Activated T-cell treated with anti-CD3 and anti-CD28 coated beads for 48 hours (primary cell): Measurements from ENCODE around the gene IQSEC1.

Experiments used
- DNase-seq: peaks from one replicate; pipeline ENCODE4 v3.0.0-alpha.2; 2020; ENCODE audit warnings: low read depth

Gene IQSEC1

GRCh38 chr3:13073326-13074005, at the start of gene IQSEC1:
IQSEC1 (minus strand) TSS chr3:13073429; CDS start chr3:13073014, 415 bp downstream.
- peak; percentile 73 for DNase-seq

DNA sequence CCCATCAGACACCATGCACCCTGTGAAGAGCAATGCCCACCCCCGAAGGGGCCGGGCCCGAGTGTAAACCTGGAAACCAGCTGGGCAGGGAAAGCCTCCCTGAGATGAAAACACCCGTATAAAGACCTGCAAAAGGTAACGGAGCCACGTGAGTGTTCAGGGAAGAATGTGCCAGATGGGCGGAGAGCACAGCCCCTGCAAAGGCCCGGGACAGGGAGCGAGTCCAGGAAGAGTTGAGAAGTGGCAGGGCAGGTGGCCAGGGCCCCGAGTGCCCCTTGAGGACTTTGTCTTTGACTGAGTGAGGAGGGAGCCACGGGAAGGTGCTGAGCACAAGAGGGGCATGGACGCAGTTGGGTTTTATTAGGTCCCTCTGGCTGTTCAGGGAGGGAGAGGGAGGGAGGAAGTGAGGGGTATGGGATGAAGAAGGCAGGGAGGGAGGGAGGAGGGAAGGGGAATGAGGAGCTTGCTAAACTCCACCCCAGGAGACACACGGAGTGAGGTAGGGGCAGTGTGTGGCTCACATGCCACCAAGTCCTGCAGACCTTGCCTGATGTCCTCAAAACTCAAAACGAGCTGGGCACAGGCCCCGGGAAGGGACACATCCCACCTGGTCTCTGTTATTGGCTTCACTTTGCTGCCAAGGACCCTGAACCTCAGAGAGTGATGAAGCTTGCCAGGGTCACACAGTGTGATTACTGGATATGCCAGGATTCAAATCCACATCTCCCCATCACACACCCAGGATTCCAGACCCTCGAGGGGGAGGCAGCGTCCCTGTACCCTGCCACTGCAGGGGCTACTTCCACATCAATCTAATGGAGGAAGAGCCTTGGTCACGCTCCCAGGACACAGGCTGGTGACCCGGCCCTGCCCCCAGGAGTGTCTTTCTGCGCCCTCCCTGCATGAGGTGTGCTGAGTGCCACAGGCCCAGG, 49.1 kb upstream of the IQSEC1 start:
- no peak for DNase-seq

DNA sequence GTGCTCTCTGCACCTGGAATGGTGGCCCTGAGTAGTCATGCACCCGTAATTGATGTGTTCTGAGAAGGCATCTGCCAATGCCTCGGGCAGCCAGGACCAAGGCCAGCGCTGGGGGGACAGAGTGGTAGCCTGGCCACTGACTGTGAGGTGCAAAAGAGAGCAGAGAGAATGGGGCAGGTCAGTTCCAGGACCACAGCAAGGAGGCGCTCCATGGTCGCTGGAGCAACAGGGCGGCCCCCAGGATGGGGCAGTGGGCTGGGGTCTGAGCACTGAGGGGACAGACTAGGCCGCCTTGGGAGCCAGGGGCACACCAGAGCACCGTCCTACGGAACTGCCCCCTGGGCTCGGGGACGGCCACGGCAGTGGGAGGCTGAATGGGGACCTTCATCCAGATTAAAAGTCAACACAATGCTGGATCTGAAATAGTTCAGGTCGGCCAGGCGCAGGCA, 48.3 kb upstream of the IQSEC1 start:
- no peak for DNase-seq

DNA sequence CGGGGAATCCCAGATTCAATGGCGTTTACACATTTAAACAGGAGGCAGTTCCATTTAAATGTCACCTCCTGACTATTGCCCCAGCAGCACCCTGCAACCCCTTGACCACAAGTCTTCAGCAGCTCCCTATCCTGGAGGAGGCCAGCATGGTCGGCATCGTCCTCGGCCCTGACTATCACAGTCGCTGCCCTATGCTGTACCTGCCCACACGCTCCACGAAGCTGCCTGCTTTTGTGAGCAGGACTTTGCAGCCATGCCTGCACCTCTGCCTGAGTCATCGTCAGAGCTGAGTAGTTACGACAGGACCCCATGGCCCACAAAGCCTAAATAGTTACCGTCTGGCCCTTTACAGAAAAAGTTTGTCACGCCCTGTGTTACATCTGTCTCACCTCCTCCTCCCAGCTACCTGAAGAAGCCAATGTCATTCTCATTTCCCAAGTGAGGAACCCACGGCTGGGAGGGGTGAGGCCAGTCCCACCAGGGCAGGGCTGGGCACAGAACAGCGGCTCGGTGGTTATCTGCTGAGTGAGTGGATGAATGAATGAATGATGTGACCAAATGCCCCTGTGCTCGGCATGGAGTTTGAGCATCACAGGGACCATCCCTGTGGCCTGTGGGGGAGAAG, 47.8 kb upstream of the IQSEC1 start:
- no peak for DNase-seq

DNA sequence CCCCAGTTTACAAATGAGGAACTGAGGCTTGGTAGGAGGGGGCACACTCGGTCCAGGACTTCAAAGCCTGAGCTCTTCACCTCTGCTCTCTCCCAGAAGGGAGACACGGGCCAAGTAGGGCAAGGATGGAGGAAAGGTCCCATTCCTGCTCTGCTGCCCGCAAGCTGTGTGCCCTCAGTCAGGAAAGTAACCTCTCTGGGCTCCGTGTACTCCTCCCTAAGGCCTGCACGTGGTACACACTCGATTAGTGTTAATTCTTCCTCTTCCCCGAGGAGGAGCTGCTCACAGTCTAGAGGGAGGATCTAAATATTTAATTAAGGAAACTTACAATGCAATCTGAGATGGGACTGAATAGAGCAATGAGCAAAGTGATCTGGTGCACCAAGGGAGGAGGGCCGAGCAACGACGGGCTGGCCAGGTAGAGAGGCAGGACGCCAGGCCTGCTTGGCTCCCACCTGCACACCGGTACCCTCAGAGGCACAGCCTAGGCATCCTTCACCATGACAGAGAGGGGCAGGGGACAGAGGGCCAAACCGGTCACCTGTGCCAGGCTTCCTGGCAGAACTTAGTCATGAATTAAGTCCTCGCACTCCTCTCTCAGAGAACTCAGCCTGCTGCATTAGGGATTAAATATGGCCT, 47.2 kb upstream of the IQSEC1 start:
- DNase-seq = no peak

GRCh38 chr3:13119471-13120220, 46.4 kb upstream of the IQSEC1 start:
- no peak for DNase-seq

GRCh38 chr3:13116426-13116825, 43.2 kb upstream of the IQSEC1 start:
- no peak for DNase-seq

DNA sequence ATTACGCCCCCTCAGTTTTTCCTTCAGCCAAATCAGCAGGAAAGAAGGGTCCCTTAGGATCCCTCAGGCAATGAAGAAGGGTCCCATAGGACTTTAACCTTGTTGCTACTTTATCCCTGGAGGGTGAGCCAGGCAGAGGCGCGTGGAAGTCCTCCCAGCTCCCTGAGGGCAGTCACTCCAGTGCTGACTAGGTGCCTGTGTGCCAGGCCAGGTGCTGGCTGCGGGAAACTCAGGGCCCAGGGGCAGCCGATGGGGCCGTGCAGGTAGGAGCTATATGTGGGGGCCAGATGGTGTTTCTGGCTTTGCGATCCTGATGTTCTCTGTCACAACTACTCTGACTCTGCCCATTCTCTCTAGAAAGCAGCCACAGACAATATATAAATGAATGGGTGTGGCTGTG, 42.8 kb upstream of the IQSEC1 start:
- no peak for DNase-seq

GRCh38 chr3:13115576-13115910, 42.3 kb upstream of the IQSEC1 start:
- DNase-seq = no peak

GRCh38 chr3:13114811-13115575, 41.8 kb upstream of the IQSEC1 start:
- no peak for DNase-seq

DNA sequence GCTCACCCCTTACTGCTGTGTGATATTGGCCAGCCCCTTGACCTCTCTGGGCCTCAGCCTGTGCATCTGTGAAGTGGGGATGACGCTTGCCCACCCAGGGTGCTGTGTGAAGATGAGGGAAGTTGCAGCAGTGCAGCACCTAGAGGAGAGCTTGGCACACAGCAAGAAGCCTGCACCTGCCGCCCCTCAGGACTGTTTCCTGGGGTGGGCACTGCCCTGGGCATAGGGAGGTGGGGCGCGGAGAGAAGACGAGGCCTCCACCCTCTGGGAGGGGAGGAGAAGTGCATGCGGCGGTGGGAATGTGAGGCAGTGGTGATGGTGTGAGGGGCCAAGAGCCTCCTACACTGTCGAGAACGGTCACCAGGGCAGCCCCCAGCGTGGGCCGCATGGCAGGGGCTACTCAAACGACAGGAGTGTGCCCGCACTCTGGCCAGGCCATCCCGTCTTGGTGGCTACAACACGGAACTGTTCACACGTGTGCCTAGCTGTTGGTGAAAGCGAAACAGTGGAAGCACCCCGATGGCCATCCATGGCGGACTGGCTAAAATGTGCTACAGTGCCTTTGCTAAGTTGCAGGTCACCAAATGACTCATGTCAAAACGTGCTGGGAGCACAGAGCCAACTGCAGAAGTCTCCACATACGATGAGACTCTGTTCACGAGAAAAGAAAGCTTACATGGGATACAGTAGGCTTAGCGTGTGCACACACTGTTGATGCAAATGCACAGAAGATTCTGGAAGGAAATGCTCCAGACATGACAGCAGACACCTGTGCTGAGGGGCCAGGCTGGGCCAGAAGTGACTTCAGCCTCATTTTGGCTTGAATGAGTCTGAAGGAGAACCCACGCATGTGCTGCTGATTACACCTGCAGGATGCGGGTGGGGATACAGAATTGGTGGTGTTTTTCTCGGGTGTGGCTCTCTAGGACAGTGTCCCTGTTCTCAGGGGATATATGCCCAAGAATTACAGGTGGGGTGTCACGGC, 40.4 kb upstream of the IQSEC1 start:
- no peak for DNase-seq

DNA sequence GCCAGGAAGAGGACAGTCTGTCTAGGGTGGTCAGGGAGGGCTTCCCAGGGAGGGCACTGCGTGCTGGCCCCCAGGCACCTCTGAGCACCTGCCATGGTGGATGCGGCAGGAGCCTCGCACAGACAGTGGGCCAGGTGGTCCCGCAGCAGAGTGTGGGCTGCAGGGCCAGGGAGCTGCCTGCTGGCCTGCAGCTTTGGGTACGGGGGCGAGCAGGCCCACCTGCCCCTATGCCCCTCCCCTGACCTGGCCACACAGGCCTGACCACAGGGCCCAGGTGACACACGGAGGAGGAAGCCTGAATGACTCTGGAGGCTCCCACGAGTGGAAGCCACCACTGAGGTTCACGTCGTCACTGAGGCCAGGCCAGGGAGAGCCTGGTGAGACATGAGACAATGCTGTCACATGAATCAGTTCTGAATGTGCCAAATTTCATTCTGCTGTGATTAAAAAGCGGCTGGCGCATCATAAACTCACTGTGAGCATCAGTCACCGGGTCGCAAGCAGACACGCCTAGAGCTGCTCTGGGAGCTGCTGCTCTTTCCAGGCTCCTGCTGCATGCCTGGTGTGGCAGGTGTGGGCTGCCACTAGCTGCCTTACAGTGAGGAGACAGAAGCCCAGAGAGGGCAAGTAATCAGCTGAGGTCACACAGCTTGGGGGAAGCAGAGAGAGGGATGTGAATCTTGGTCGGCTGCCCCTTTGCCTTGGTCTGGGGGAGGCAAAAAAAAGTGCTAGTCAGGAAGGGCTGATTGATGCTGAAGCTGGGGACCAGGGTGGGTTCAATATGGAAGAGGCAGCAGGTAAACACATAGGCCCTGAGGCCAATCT, 39.5 kb upstream of the IQSEC1 start:
- no peak for DNase-seq

GRCh38 chr3:13111873-13112520, 38.8 kb upstream of the IQSEC1 start:
- DNase-seq = no peak

DNA sequence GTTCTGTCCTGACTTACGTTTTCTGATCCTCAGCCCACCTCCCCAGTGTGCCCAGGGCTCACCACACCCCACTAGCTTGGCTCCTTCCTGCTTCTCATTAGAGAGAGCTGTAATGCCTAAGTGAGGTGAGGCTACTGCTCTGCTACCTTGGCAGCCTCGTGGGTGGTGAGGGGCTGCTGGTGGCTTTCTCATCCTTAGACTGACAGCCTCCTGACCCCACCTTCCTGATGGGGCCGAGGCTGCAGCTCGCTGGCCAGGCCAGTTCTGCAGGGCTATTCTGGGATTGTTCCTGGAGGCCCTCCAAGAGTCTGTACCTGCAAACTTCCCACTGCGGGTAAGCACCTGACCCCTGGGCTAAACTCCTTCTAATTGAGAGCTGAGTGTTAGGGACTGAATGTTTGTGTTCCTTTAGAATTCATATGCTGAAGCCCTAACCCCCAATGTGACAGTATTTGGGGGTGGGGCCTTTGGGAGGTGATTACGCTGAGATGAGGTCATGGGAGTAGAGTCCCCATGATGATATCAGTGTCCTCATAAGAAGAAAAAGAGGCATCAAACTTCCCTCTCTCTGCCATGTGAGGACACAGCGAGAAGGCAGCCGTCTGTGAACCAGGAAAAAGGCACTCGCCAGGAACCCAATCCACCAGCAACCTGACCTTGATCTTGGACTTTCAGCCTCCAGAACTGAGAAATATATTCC, 38.1 kb upstream of the IQSEC1 start:
- no peak for DNase-seq

DNA sequence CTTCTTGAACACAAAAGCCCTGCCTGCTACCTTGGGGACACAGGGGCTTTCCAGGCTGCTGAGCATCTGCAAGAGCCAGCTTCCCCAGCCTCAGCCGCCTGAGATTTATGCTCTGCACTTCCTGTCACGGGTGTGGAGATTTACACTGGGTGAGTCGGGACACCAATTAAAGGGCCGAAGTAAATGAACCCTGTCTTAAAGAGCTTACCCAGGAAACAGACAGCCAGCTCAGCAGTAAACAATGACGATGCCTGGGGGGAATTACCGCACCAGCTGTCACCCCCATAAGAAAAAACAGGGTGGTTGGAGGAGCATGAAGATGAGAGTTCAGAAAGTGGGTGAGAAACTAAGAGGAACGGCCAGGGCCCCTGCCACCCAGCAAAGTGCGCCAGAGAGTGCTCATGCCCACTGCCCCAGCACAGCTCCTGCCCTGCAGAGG, 37.5 kb upstream of the IQSEC1 start:
- no peak for DNase-seq

- no peak for DNase-seq
Measured at GRCh38 chr3:13109516-13109915, 36.3 kb upstream of the IQSEC1 start.

GRCh38 chr3:13108861-13109260, 35.6 kb upstream of the IQSEC1 start:
- DNase-seq = no peak

DNA sequence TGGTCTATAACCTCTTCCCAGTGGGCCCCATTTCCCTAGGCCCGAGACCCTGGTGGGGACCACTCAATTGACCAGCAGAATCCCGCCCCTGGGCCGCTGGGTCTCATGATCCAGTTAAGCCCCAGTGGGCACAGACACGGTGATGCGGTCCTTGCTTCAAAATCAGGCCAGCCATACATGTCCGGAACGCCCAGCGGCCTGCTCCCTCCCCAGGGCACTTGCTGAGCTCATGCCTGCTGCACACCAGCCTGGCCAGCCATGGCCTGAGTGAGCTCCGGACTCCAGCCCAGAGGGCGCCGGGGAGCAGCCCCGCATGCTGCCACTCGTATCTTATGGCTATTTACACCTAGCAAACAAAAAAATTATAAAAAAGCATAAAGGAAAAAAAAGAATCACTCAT, 34.4 kb upstream of the IQSEC1 start:
- no peak for DNase-seq
